Calu3 (cell line): ENCODE measurements around the gene TMPRSS11F. TPM values are rescaled to one million over a fixed set of nuclear protein-coding genes. Genes with fewer than 3 reads are reported as not detected.

Experiments
- BruUV-seq: library from RNA; stranded (reverse); fragments of 400-500 nt; replicated peaks from 2 replicates; lab custom pipeline; 2021; lab: Mats Ljungman, UMichigan
- CTCF ChIA-PET: fragments of 300-600 bp; sonication (Branson Sonifier 250); formaldehyde crosslinking; loops from one replicate; lab custom pipeline; 2022; ENCODE audit warnings: antibody characterized with exemption; lab: Charles Lee
- DNase-seq: peaks from one replicate; pipeline ENCODE4 v3.0.0; 2022
- H3K27ac Mint-ChIP-seq: one replicate; pipeline ENCODE4 v1.8.0; 2022; ENCODE audit warnings: mixed read lengths; ENCODE audit not compliant: unreplicated experiment
- H3K27me3 Mint-ChIP-seq: one replicate; pipeline ENCODE4 v1.8.0; 2022; ENCODE audit warnings: mixed read lengths; ENCODE audit not compliant: unreplicated experiment
- H3K36me3 Mint-ChIP-seq: one replicate; pipeline ENCODE4 v1.8.0; 2022; ENCODE audit warnings: mild to moderate bottlenecking, moderate library complexity, mixed read lengths; ENCODE audit not compliant: insufficient read depth, unreplicated experiment
- H3K4me1 Mint-ChIP-seq: one replicate; pipeline ENCODE4 v1.8.0; 2022; ENCODE audit warnings: mild to moderate bottlenecking, low read depth, mixed read lengths; ENCODE audit not compliant: unreplicated experiment
- H3K4me3 Mint-ChIP-seq: one replicate; pipeline ENCODE4 v1.8.0; 2022; ENCODE audit warnings: mild to moderate bottlenecking, low read depth, moderate library complexity, mixed read lengths; ENCODE audit not compliant: unreplicated experiment
- H3K9me3 Mint-ChIP-seq: one replicate; pipeline ENCODE4 v1.8.0; 2022; ENCODE audit warnings: low read depth, mixed read lengths; ENCODE audit not compliant: unreplicated experiment
- CTCF ChIP-seq: fragments of 200-600 bp; IDR thresholded peaks from one replicate; pipeline ENCODE4 v1.8.0; 2022; ENCODE audit warnings: antibody characterized with exemption; ENCODE audit not compliant: unreplicated experiment
- intact Hi-C: fragments of 100-400 bp; cut with micrococcal nuclease; formaldehyde crosslinking; loops from one replicate; pipeline ENCODE4 v1.10.0; 2022; ENCODE audit not compliant: unreplicated experiment
- total RNA-seq: library from RNA; stranded (reverse); gene quantifications from 2 replicates; pipeline ENCODE4 v1.2.3, GENCODE V29; 2022

Gene TMPRSS11F
- total RNA-seq, 1 experiment from 2014 or later, result not detected

GRCh38 chr4:68152411-68152810, 22.7 kb upstream of the TMPRSS11F start:
- intact Hi-C loops, result no loop called here
- H3K36me3 Mint-ChIP-seq, result no peaks in the 10 kb centered on the region
- no peak for TF ChIP-seq CTCF
- no peaks in the 10 kb centered on the region for H3K27me3 Mint-ChIP-seq
- DNase-seq, result no peak
- H3K4me1 Mint-ChIP-seq, result peaks cover 10% of the 10 kb centered on the region
- CTCF ChIA-PET, result no interaction called here
- no peak overlapping the region for H3K4me3 Mint-ChIP-seq
- peaks cover 2% of the 10 kb centered on the region for H3K9me3 Mint-ChIP-seq
- no TSS peak for BruUV-seq
- no peak overlapping the region for H3K27ac Mint-ChIP-seq

GRCh38 chr4:68148800-68149685, 19.4 kb upstream of the TMPRSS11F start:
- no peak for TF ChIP-seq CTCF
- CTCF ChIA-PET, result interaction anchor here (0.6 kb wide), 1 partner anchor 336 kb away, joined by 6 read pairs; no protein-coding TSS in a partner anchor
- H3K9me3 Mint-ChIP-seq, result peaks cover 9% of the 10 kb centered on the region
- H3K4me1 Mint-ChIP-seq, result peaks cover 10% of the 10 kb centered on the region
- no peak for DNase-seq
- no peaks in the 10 kb centered on the region for H3K27me3 Mint-ChIP-seq
- no peaks in the 10 kb centered on the region for H3K36me3 Mint-ChIP-seq
- BruUV-seq, result no TSS peak
- intact Hi-C loops, result no loop called here
- H3K4me3 Mint-ChIP-seq, result no peak overlapping the region
- no peak overlapping the region for H3K27ac Mint-ChIP-seq

- no peak for TF ChIP-seq CTCF
- CTCF ChIA-PET, result no interaction called here
- Mint-ChIP-seq H3K27me3 (no peaks in the 10 kb centered on the region), H3K27ac (no peak overlapping the region), H3K4me1 (peaks cover under 1% of the 10 kb centered on the region), H3K36me3 (no peaks in the 10 kb centered on the region), H3K4me3 (no peak overlapping the region), H3K9me3 (peaks cover 9% of the 10 kb centered on the region)
- intact Hi-C loops, result no loop called here
- BruUV-seq, result no TSS peak
- no peak for DNase-seq
These were observed 17.4 kb upstream of the TMPRSS11F start for GRCh38 chr4:68147079-68147478.

- Mint-ChIP-seq H3K4me3 (no peak overlapping the region), H3K36me3 (no peaks in the 10 kb centered on the region), H3K27ac (no peak overlapping the region), H3K4me1 (no peaks in the 10 kb centered on the region), H3K9me3 (peaks cover 9% of the 10 kb centered on the region), H3K27me3 (no peaks in the 10 kb centered on the region)
- CTCF ChIA-PET, result no interaction called here
- BruUV-seq, result no TSS peak
- no peak for TF ChIP-seq CTCF
- no peak for DNase-seq
- intact Hi-C loops, result no loop called here
These were observed 15.6 kb upstream of the TMPRSS11F start for GRCh38 chr4:68145261-68145660.
